OCI-LY7 (cell line): Measurements from ENCODE around the gene ZNF335. TPM values are rescaled to one million over a fixed set of nuclear protein-coding genes. Genes with fewer than 3 reads are reported as not detected.

Experiments
- BruUV-seq: library from RNA; stranded (reverse); fragments of 400-500 nt; replicated peaks from 2 replicates; lab custom pipeline; 2021; lab: Mats Ljungman, UMichigan
- CTCF ChIA-PET: fragments of 300-600 bp; sonication (Branson Sonifier 250); formaldehyde crosslinking; loops from one replicate; lab custom pipeline; 2022; ENCODE audit warnings: antibody characterized with exemption; ENCODE audit not compliant: unreplicated experiment; lab: Charles Lee
- POLR2A ChIA-PET: fragments of 300-600 bp; sonication (Branson Sonifier 250); formaldehyde crosslinking; loops from one replicate; lab custom pipeline; 2022; ENCODE audit warnings: antibody characterized with exemption; lab: Charles Lee
- DNase-seq: peaks from one replicate; pipeline ENCODE4 v3.0.0-alpha.2; 2015; ENCODE audit warnings: low spot score
- H2AFZ ChIP-seq: fragments of 200-600 bp; sonication (generic), shearing (Covaris generic); 2 replicates; pipeline ENCODE4 v1.6.1; 2014; ENCODE audit warnings: mild to moderate bottlenecking, antibody characterized with exemption, low read length, moderate library complexity
- H3K27ac ChIP-seq: fragments of 200-600 bp; sonication (generic); 2 replicates; pipeline ENCODE4 v1.5.1; 2014; ENCODE audit warnings: mixed run types, low read depth, mild to moderate bottlenecking, moderate library complexity, low read length, inconsistent platforms; ENCODE audit not compliant: poor library complexity, severe bottlenecking
- H3K36me3 ChIP-seq: fragments of 200-600 bp; sonication (generic); 2 replicates; pipeline ENCODE4 v1.6.1; 2014; ENCODE audit warnings: mild to moderate bottlenecking, antibody characterized with exemption, low read length, moderate library complexity, mixed read lengths; ENCODE audit not compliant: insufficient read depth
- H3K4me1 ChIP-seq: fragments of 200-600 bp; sonication (generic); 2 replicates; pipeline ENCODE4 v1.5.1; 2014; ENCODE audit warnings: mild to moderate bottlenecking, low read length; ENCODE audit not compliant: insufficient read depth, poor library complexity, severe bottlenecking
- H3K4me2 ChIP-seq: fragments of 200-600 bp; sonication (generic); 2 replicates; pipeline ENCODE4 v1.6.1; 2014; ENCODE audit warnings: mild to moderate bottlenecking, low read length
- H3K4me3 ChIP-seq: fragments of 200-600 bp; sonication (generic); 2 replicates; pipeline ENCODE4 v1.5.1; 2014; ENCODE audit warnings: mild to moderate bottlenecking, low read depth, low read length; ENCODE audit not compliant: poor library complexity, severe bottlenecking
- H3K79me2 ChIP-seq: fragments of 200-600 bp; sonication (generic); 2 replicates; pipeline ENCODE4 v1.6.1; 2016; ENCODE audit warnings: low read depth, mild to moderate bottlenecking, low read length, moderate library complexity, mixed read lengths; ENCODE audit not compliant: insufficient read depth
- H3K9me2 ChIP-seq: fragments of 200-600 bp; sonication (generic); 2 replicates; pipeline ENCODE4 v1.6.1; 2016; ENCODE audit warnings: mild to moderate bottlenecking, low read length, mixed read lengths; ENCODE audit not compliant: insufficient read depth
- H3K9me3 ChIP-seq: fragments of 200-600 bp; sonication (generic); 2 replicates; pipeline ENCODE4 v1.6.1; 2014; ENCODE audit warnings: mild to moderate bottlenecking, mixed run types, low read length, mixed read lengths
- H4K20me1 ChIP-seq: fragments of 200-600 bp; sonication (generic); 2 replicates; pipeline ENCODE4 v1.6.1; 2014; ENCODE audit warnings: mild to moderate bottlenecking, antibody characterized with exemption, low read length, moderate library complexity, mixed read lengths; ENCODE audit not compliant: insufficient read depth
- CTCF ChIP-seq: fragments of 200-600 bp; sonication (generic); conservative IDR thresholded peaks from 2 replicates; pipeline ENCODE4 v1.5.1; 2014; ENCODE audit warnings: mild to moderate bottlenecking, antibody characterized with exemption, low read length, moderate library complexity, mixed read lengths
- EZH2phosphoT487 ChIP-seq: fragments of 200-600 bp; sonication (generic); IDR thresholded peaks from 2 replicates; pipeline ENCODE4 v1.6.1; 2018; ENCODE audit warnings: low read depth, borderline replicate concordance, mild to moderate bottlenecking, mixed run types, antibody characterized with exemption, low read length, moderate library complexity, mixed read lengths
- intact Hi-C: fragments of 100-400 bp; cut with micrococcal nuclease; formaldehyde crosslinking; loops from one replicate; pipeline ENCODE4 v1.10.0; 2022; ENCODE audit not compliant: unreplicated experiment
- total RNA-seq, 2 experiments: library from RNA; depleted of rRNA in 1 of 2; stranded (reverse); fragments of >200 nt in 1 of 2; shearing (Covaris generic) in 1 of 2; gene quantifications; 2 replicates each; pipeline ENCODE4 v1.2.3, GENCODE V29; 2014 to 2022

Gene ZNF335
- total RNA-seq, 2 experiments from 2014 or later, result 21.0 to 28.4 TPM

GRCh38 chr20:45987108-45987780, 15.2 kb upstream of the ZNF335 start:
- no TSS peak for BruUV-seq
- DNase-seq, result peak; percentile 72
- Histone ChIP-seq H3K9me3 (no peaks in the 10 kb centered on the region), H4K20me1 (no peaks in the 10 kb centered on the region), H3K4me1 (peaks cover 3% of the 10 kb centered on the region), H3K27ac (no peak overlapping the region), H3K4me2 (no peak overlapping the region), H2AFZ (no peak overlapping the region), H3K36me3 (no peaks in the 10 kb centered on the region), H3K79me2 (no peaks in the 10 kb centered on the region), H3K9me2 (no peaks in the 10 kb centered on the region), H3K4me3 (no peak overlapping the region)
- peak; percentile 93 for TF ChIP-seq CTCF
- TF ChIP-seq EZH2phosphoT487, result no peak
- intact Hi-C loops, result loop anchor here (1.0 kb wide), 1 partner anchor 27 kb away; no protein-coding TSS in a partner anchor
- ChIA-PET POLR2A (interaction anchor here (1.1 kb wide), 2 partner anchors 8 to 18 kb away, joined by 3 to 4 read pairs; no protein-coding TSS in a partner anchor), CTCF (interaction anchor here (0.6 to 1.2 kb wide), 6 partner anchors 24 to 130 kb away, joined by 3 to 4 read pairs (median 4); partner anchors contain the start of genes ACOT8 and ZSWIM3)

GRCh38 chr20:45985573-45985972, 13.6 kb upstream of the ZNF335 start:
- Histone ChIP-seq H4K20me1 (no peaks in the 10 kb centered on the region), H3K36me3 (no peaks in the 10 kb centered on the region), H3K4me2 (no peak overlapping the region), H3K9me2 (no peaks in the 10 kb centered on the region), H3K79me2 (no peaks in the 10 kb centered on the region), H2AFZ (no peak overlapping the region), H3K4me3 (no peak overlapping the region), H3K9me3 (no peaks in the 10 kb centered on the region), H3K27ac (no peak overlapping the region), H3K4me1 (no peaks in the 10 kb centered on the region)
- no TSS peak for BruUV-seq
- TF ChIP-seq EZH2phosphoT487 (no peak), CTCF (no peak)
- CTCF ChIA-PET, result no interaction called here
- intact Hi-C loops, result no loop called here
- POLR2A ChIA-PET, result interaction anchor here (1.2 kb wide), 1 partner anchor 51 kb away, joined by 3 read pairs; no protein-coding TSS in a partner anchor
- DNase-seq, result no peak

- intact Hi-C loops, result no loop called here
Measured at GRCh38 chr20:45983279-45983743, 11.3 kb upstream of the ZNF335 start.

More at GRCh38 chr20:45983279-45983743, 11.3 kb upstream of the ZNF335 start:
- Histone ChIP-seq H3K4me3 (no peak overlapping the region), H3K9me3 (no peaks in the 10 kb centered on the region), H3K4me2 (no peak overlapping the region), H3K27ac (no peak overlapping the region), H4K20me1 (no peaks in the 10 kb centered on the region), H3K79me2 (no peaks in the 10 kb centered on the region), H3K4me1 (no peaks in the 10 kb centered on the region), H3K9me2 (no peaks in the 10 kb centered on the region), H2AFZ (no peak overlapping the region), H3K36me3 (no peaks in the 10 kb centered on the region)
- POLR2A ChIA-PET, result no interaction called here
- no peak for TF ChIP-seq EZH2phosphoT487
- no peak for TF ChIP-seq CTCF
- no TSS peak for BruUV-seq
- no peak for DNase-seq
- CTCF ChIA-PET, result interaction anchor here (0.6 kb wide), 1 partner anchor 264 kb away, joined by 3 read pairs; no protein-coding TSS in a partner anchor
